Suppressor macrophage treated with lipopolysaccharide for 4 hours (primary cell): ENCODE data around the gene KCNQ2.

Experiments used
- DNase-seq: peaks from one replicate; pipeline ENCODE4 v3.0.0-alpha.2; 2020

KCNQ2 gene

GRCh38 chr20:63501818-63502670, 29.6 kb upstream of the KCNQ2 start:
- DNase-seq: no peak

- DNase-seq: no peak
Measured at GRCh38 chr20:63500902-63501817, 28.7 kb upstream of the KCNQ2 start.

- no peak for DNase-seq
Measured at GRCh38 chr20:63500151-63500901, 27.9 kb upstream of the KCNQ2 start.

- no peak for DNase-seq
Measured at GRCh38 chr20:63499338-63499969, 27.0 kb upstream of the KCNQ2 start.

GRCh38 chr20:63498960-63499337, 26.5 kb upstream of the KCNQ2 start, which contains the start of gene EEF1A2:
TSS of gene EEF1A2 (minus strand) at chr20:63499083. CDS start at chr20:63497763, 1,320 bp downstream.
- DNase-seq: peak; percentile 19

GRCh38 chr20:63497946-63498935, 25.8 kb upstream of the KCNQ2 start:
- no peak for DNase-seq

- no peak for DNase-seq
Measured at GRCh38 chr20:63497138-63497945, 24.9 kb upstream of the KCNQ2 start.

- no peak for DNase-seq
Measured at GRCh38 chr20:63496596-63497120, 24.2 kb upstream of the KCNQ2 start.

GRCh38 chr20:63495741-63496595, 23.5 kb upstream of the KCNQ2 start:
- DNase-seq: peak; percentile 76

GRCh38 chr20:63495167-63495720, 22.8 kb upstream of the KCNQ2 start:
- DNase-seq: no peak

- no peak for DNase-seq
Measured at GRCh38 chr20:63494420-63495166, 22.1 kb upstream of the KCNQ2 start.

GRCh38 chr20:63494084-63494419, 21.6 kb upstream of the KCNQ2 start:
- DNase-seq: no peak

GRCh38 chr20:63493563-63494020, 21.1 kb upstream of the KCNQ2 start:
- DNase-seq: no peak

GRCh38 chr20:63492982-63493381, 20.5 kb upstream of the KCNQ2 start:
- DNase-seq: no peak

- no peak for DNase-seq
Measured at GRCh38 chr20:63492518-63492917, 20.1 kb upstream of the KCNQ2 start.

GRCh38 chr20:63491635-63492230, 19.3 kb upstream of the KCNQ2 start:
- no peak for DNase-seq

GRCh38 chr20:63491078-63491477, 18.6 kb upstream of the KCNQ2 start:
- no peak for DNase-seq

GRCh38 chr20:63490416-63490815, 18.0 kb upstream of the KCNQ2 start:
- DNase-seq: no peak
